ENCODE measurements around the gene POLD2. TPM values are rescaled to one million over a fixed set of nuclear protein-coding genes. Genes with fewer than 3 reads are reported as not detected.
A peak's percentile ranks its signal among the peaks of the same experiment; 100 is the strongest.

Gene POLD2
- polyA plus RNA-seq, 1 donor from 2014 or later = 79.5 TPM

GRCh38 chr7:44121761-44122420, 1.5 kb downstream of the POLD2 start:
- H3K9me2 ChIP-seq (ENCODE audit: insufficient read depth, low read length) = no peaks in the 10 kb centered on the region
- H3K9me3 ChIP-seq (ENCODE audit: low read length) = no peaks in the 10 kb centered on the region
- H2AFZ ChIP-seq (ENCODE audit: low read depth, low read length) = no peak overlapping the region
- no peaks in the 10 kb centered on the region for H4K20me1 ChIP-seq (ENCODE audit: insufficient read depth)
- peak overlapping the region; percentile 94 for H3K4me3 ChIP-seq (ENCODE audit: low read length)
- TF ChIP-seq EZH2 (IDR thresholded peaks at IDR 0.05; ENCODE audit: borderline replicate concordance, insufficient read depth, low read length, poor library complexity, severe bottlenecking) (no peak), CTCF (IDR thresholded peaks at IDR 0.05; ENCODE audit: poor library complexity, severe bottlenecking) (no peak), EP300 (conservative IDR thresholded peaks at IDR 0.05; ENCODE audit: poor library complexity, severe bottlenecking) (no peak), TAF1 (IDR thresholded peaks at IDR 0.05; ENCODE audit: low read depth) (no peak), MXI1 (conservative IDR thresholded peaks at IDR 0.05; ENCODE audit: poor library complexity, severe bottlenecking) (no peak), SMC3 (conservative IDR thresholded peaks at IDR 0.05; ENCODE audit: poor library complexity) (no peak), REST (IDR thresholded peaks at IDR 0.05; ENCODE audit: borderline replicate concordance) (no peak), RAD21 (conservative IDR thresholded peaks at IDR 0.05) (no peak), POLR2AphosphoS5 (IDR thresholded peaks at IDR 0.05) (no peak)
- no peak overlapping the region for H3K4me2 ChIP-seq (ENCODE audit: low read length)
- H3F3A ChIP-seq (ENCODE audit: insufficient read depth, low read length, poor library complexity, severe bottlenecking) = no peaks in the 10 kb centered on the region
- no peak overlapping the region for H3K27ac ChIP-seq (ENCODE audit: low read length)
- H3K9ac ChIP-seq (ENCODE audit: low read length) = no peak overlapping the region
- H3K27me3 ChIP-seq (ENCODE audit: insufficient read depth, low read depth, low read length) = no peaks in the 10 kb centered on the region
- H3K36me3 ChIP-seq (ENCODE audit: insufficient read depth, low read length) = no peaks in the 10 kb centered on the region
- H3K79me2 ChIP-seq (replicated peaks; ENCODE audit: insufficient read depth, low read length) = peaks cover 14% of the 10 kb centered on the region

GRCh38 chr7:44120395-44120794, 3.0 kb downstream of the POLD2 start:
- Histone ChIP-seq H3K36me3 (ENCODE audit: insufficient read depth, low read length) (no peaks in the 10 kb centered on the region), H3K79me2 (replicated peaks; ENCODE audit: insufficient read depth, low read length) (peaks cover 14% of the 10 kb centered on the region), H3K9ac (ENCODE audit: low read length) (no peak overlapping the region), H3K4me2 (ENCODE audit: low read length) (no peak overlapping the region), H3K27me3 (ENCODE audit: insufficient read depth, low read depth, low read length) (no peaks in the 10 kb centered on the region), H3K9me2 (ENCODE audit: insufficient read depth, low read length) (no peaks in the 10 kb centered on the region), H3K4me3 (ENCODE audit: low read length) (no peak overlapping the region), H2AFZ (ENCODE audit: low read depth, low read length) (no peak overlapping the region), H3K9me3 (ENCODE audit: low read length) (no peaks in the 10 kb centered on the region), H4K20me1 (ENCODE audit: insufficient read depth) (no peaks in the 10 kb centered on the region), H3F3A (ENCODE audit: insufficient read depth, low read length, poor library complexity, severe bottlenecking) (no peaks in the 10 kb centered on the region), H3K27ac (ENCODE audit: low read length) (no peak overlapping the region)
- TF ChIP-seq TAF1 (IDR thresholded peaks at IDR 0.05; ENCODE audit: low read depth) = no peak
- TF ChIP-seq REST (IDR thresholded peaks at IDR 0.05; ENCODE audit: borderline replicate concordance) = no peak
- TF ChIP-seq CTCF (IDR thresholded peaks at IDR 0.05; ENCODE audit: poor library complexity, severe bottlenecking) = no peak
- TF ChIP-seq MXI1 (conservative IDR thresholded peaks at IDR 0.05; ENCODE audit: poor library complexity, severe bottlenecking) = no peak
- TF ChIP-seq RAD21 (conservative IDR thresholded peaks at IDR 0.05) = no peak
- no peak for TF ChIP-seq SMC3 (conservative IDR thresholded peaks at IDR 0.05; ENCODE audit: poor library complexity)
- no peak for TF ChIP-seq EP300 (conservative IDR thresholded peaks at IDR 0.05; ENCODE audit: poor library complexity, severe bottlenecking)
- TF ChIP-seq EZH2 (IDR thresholded peaks at IDR 0.05; ENCODE audit: borderline replicate concordance, insufficient read depth, low read length, poor library complexity, severe bottlenecking) = no peak
- no peak for TF ChIP-seq POLR2AphosphoS5 (IDR thresholded peaks at IDR 0.05)
